C1 segment of cervical spinal cord (tissue), 14 donors: Measurements from ENCODE around the gene C10orf95.

Source experiments
- DNase-seq, 14 donors: peaks; one replicate each; lab custom pipeline; 2025; lab: John Stamatoyannopoulos, UW

C10orf95 gene

GRCh38 chr10:102435133-102435497, 16.2 kb downstream of the C10orf95 start:
- no peak for DNase-seq

- peak in 1 of 14 donors; percentile 34 for DNase-seq
Observed at GRCh38 chr10:102434394-102435132, 16.8 kb downstream of the C10orf95 start.

- peak in 1 of 14 donors; percentile 29 for DNase-seq
Observed at GRCh38 chr10:102433619-102434046, 17.7 kb downstream of the C10orf95 start.

GRCh38 chr10:102432162-102432950, 19.0 kb downstream of the C10orf95 start, which contains the start of gene CUEDC2:
Gene CUEDC2, minus strand, starts transcription at chr10:102432574. Its CDS starts 7,386 bp downstream, at chr10:102425188.
- DNase-seq = peak; percentile 51 to 96 (median 92)

- DNase-seq = no peak
Observed at GRCh38 chr10:102431452-102432124, 19.8 kb downstream of the C10orf95 start.

GRCh38 chr10:102429468-102429867, 21.9 kb downstream of the C10orf95 start:
- DNase-seq = no peak

GRCh38 chr10:102426803-102427287, 24.5 kb downstream of the C10orf95 start:
- no peak for DNase-seq

- no peak for DNase-seq
Observed at GRCh38 chr10:102425444-102425843, 25.9 kb downstream of the C10orf95 start.

GRCh38 chr10:102424916-102425315, 26.4 kb downstream of the C10orf95 start:
- DNase-seq = no peak

GRCh38 chr10:102424145-102424544, 27.2 kb downstream of the C10orf95 start:
- no peak for DNase-seq

- no peak for DNase-seq
Observed at GRCh38 chr10:102423372-102423968, 27.9 kb downstream of the C10orf95 start.

GRCh38 chr10:102422545-102423129, 28.7 kb downstream of the C10orf95 start:
- DNase-seq = peak in 11 of 14 donors; percentile 27 to 72 (median 41)

GRCh38 chr10:102421757-102422512, 29.4 kb downstream of the C10orf95 start:
- DNase-seq = peak in 2 of 14 donors; percentile 21 to 51

- peak in 3 of 14 donors; percentile 44 to 54 (median 52) for DNase-seq
Observed at GRCh38 chr10:102421507-102421756, 29.9 kb downstream of the C10orf95 start.

- DNase-seq = peak; percentile 86 to 98 (median 95)
Observed at GRCh38 chr10:102420714-102421506, 30.4 kb downstream of the C10orf95 start, which contains the start of gene FBXL15. Gene FBXL15, plus strand, starts transcription at chr10:102420836. Its CDS starts 294 bp downstream, at chr10:102421130.

- DNase-seq = no peak
Observed at GRCh38 chr10:102420181-102420713, 31.1 kb downstream of the C10orf95 start.

- peak in 13 of 14 donors; percentile 11 to 79 (median 50) for DNase-seq
Observed at GRCh38 chr10:102419269-102420180, 31.8 kb downstream of the C10orf95 start.

- peak in 1 of 14 donors; percentile 42 for DNase-seq
Observed at GRCh38 chr10:102418622-102419268, 32.6 kb downstream of the C10orf95 start, which contains the start of gene PSD. Gene PSD, minus strand, starts transcription at chr10:102418785. Its CDS starts 1,747 bp downstream, at chr10:102417038.
